ENCODE results near the gene OR13C8.

DNA sequence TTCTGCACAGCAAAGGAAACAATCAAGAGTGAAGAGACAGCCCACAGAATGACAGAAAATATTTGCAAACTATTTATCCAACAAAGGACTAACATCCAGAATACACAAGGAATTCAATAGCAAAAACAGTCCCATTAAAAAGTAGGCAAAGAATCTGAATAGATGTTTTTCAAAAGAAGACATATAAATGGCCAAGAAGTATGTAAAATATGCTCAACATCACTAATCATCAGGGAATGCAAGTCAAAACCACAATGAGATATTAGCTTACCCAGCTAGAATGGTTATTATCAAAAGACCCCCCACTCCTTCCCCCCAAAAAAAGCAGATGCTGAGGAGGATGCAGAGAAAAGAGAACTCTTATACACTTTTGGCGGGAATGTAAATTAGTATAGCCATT lies 13.4 kb upstream of the OR13C8 start:
- TF ChIP-seq, protein P1, sequence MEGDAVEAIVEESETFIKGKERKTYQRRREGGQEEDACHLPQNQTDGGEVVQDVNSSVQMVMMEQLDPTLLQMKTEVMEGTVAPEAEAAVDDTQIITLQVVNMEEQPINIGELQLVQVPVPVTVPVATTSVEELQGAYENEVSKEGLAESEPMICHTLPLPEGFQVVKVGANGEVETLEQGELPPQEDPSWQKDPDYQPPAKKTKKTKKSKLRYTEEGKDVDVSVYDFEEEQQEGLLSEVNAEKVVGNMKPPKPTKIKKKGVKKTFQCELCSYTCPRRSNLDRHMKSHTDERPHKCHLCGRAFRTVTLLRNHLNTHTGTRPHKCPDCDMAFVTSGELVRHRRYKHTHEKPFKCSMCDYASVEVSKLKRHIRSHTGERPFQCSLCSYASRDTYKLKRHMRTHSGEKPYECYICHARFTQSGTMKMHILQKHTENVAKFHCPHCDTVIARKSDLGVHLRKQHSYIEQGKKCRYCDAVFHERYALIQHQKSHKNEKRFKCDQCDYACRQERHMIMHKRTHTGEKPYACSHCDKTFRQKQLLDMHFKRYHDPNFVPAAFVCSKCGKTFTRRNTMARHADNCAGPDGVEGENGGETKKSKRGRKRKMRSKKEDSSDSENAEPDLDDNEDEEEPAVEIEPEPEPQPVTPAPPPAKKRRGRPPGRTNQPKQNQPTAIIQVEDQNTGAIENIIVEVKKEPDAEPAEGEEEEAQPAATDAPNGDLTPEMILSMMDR (IDR thresholded peaks at IDR 0.05) = no peak
- no peak for TF ChIP-seq POLR2A (IDR thresholded peaks at IDR 0.05)

Measured in uterus (tissue), 2 donors.